Measurements from ENCODE around the gene BLOC1S6. TPM values are rescaled to one million over a fixed set of nuclear protein-coding genes. Genes with fewer than 3 reads are reported as not detected.

The BLOC1S6 gene
- total and polyA plus RNA-seq, 2 of the 8 experiments (the other 6 are each of a cell fraction or from before 2014, with no cell fraction given): 4.5 to 28.8 TPM

- TF ChIP-seq NANOG (IDR thresholded peaks at IDR 0.05; ENCODE audit: insufficient read depth, low read depth, low read length, poor library complexity, severe bottlenecking) (no peak), PHF8 (conservative IDR thresholded peaks at IDR 0.05; ENCODE audit: low read depth, low read length) (no peak)
These were observed 44.1 kb upstream of the BLOC1S6 start (continued) for GRCh38 chr15:45543051-45543450.

All from H1 (cell line).